ENCODE data around the gene DUOX1.
A peak's percentile ranks its signal among the peaks of the same experiment; 100 is the strongest.
"Not testable (repeated sequence)": the region's sequence is repeated elsewhere in the genome, so short reads cannot be mapped to it uniquely, and the experiment has no call there.

The DUOX1 gene

GRCh38 chr15:45121706-45122417, 7.9 kb upstream of the DUOX1 start:
- FAIRE-seq: no peak

GRCh38 chr15:45122719-45123118, 7.1 kb upstream of the DUOX1 start:
- FAIRE-seq: no peak

- no peak for FAIRE-seq
Observed at GRCh38 chr15:45123397-45123796, 6.4 kb upstream of the DUOX1 start.

GRCh38 chr15:45126535-45127158, 3.1 kb upstream of the DUOX1 start:
- peak; percentile 60 for FAIRE-seq

- no peak for FAIRE-seq
Observed at GRCh38 chr15:45128971-45129639, 689 bp upstream of the DUOX1 start.

GRCh38 chr15:45130291-45131000, 652 bp downstream of the DUOX1 start:
- FAIRE-seq: no peak

GRCh38 chr15:45131510-45131909, 1.7 kb downstream of the DUOX1 start:
- no peak for FAIRE-seq

- FAIRE-seq: no peak
Observed at GRCh38 chr15:45132844-45133560, 3.2 kb downstream of the DUOX1 start.

- FAIRE-seq: no peak
Observed at GRCh38 chr15:45133561-45133920, 3.7 kb downstream of the DUOX1 start.

- FAIRE-seq: no peak
Observed at GRCh38 chr15:45134046-45134445, 4.3 kb downstream of the DUOX1 start.

GRCh38 chr15:45134682-45135604, 5.1 kb downstream of the DUOX1 start:
- no peak for FAIRE-seq

- not testable (repeated sequence) for FAIRE-seq
Observed at GRCh38 chr15:45135705-45136377, 6.0 kb downstream of the DUOX1 start.

GRCh38 chr15:45136378-45136764, 6.6 kb downstream of the DUOX1 start:
- no peak for FAIRE-seq

GRCh38 chr15:45137703-45138102, 7.9 kb downstream of the DUOX1 start:
- no peak for FAIRE-seq

GRCh38 chr15:45138814-45139765, 9.3 kb downstream of the DUOX1 start:
- no peak for FAIRE-seq

- no peak for FAIRE-seq
Observed at GRCh38 chr15:45139770-45140169, 10.0 kb downstream of the DUOX1 start.

GRCh38 chr15:45140557-45141250, 10.9 kb downstream of the DUOX1 start:
- FAIRE-seq: no peak

- FAIRE-seq: no peak
Observed at GRCh38 chr15:45141386-45141785, 11.6 kb downstream of the DUOX1 start.

- FAIRE-seq: no peak
Observed at GRCh38 chr15:45143056-45143455, 13.3 kb downstream of the DUOX1 start.

Data from G401.6 (cell line).